Stimulated activated CD8-positive, alpha-beta memory T cell treated with anti-CD3 and anti-CD28 coated beads, Interleukin-7, amount 100 ng/mL, for 48 hours (primary cell): ENCODE results near the gene MIA2.

Experiments used
- DNase-seq, 2 donors: peaks; one replicate each; pipeline ENCODE4 v3.0.0-alpha.2; 2020; ENCODE audit warnings: low read depth in 1 of 2; ENCODE audit errors: extremely low read depth in 1 of 2

MIA2 gene

DNA sequence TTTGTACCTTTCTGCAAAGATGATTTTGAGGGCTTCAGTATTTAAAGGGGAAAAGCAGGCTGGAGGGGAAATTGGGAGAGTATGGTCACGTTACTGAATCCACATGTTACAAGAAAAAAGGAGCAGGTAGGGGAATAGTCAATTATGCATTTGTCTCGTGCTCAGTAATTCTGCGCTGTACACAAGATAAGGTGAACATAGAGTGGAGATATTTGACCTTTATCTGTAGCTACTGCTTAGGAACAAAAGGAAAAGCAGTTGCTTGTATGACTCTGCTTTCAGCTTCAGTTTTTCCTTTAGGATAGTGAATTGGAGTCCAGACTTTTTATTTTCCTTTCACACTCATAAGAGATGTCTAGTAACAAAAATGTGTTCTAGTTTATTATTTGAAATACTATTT, 148.7 kb downstream of the MIA2 start:
- DNase-seq, result no peak

- no peak for DNase-seq
These were observed 149.4 kb downstream of the MIA2 start for GRCh38 chr14:39383026-39383660.

DNA sequence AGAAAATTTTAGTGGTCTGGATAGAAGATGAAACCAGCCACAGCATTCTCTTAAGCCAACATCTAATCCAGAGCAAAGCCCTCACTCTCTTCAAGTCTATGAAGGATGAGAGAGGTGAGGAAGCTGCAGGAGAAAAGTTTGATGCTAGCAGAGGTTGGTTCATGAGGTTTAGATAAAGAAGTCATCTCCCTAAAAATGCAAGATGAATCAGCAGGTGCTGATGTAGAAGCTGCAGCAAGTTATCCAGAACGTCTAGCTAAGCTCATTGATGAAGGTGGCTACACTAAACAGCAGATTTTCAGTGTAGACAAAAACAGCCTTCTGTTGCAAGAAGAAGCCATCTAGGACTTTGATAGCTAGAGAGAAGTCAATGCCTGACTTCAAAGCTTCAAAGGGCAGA, 150.0 kb downstream of the MIA2 start:
- DNase-seq, result no peak

- DNase-seq, result no peak
These were observed 150.5 kb downstream of the MIA2 start for GRCh38 chr14:39384177-39384576.

- no peak for DNase-seq
These were observed 159.6 kb downstream of the MIA2 start for GRCh38 chr14:39393289-39393688.

DNA sequence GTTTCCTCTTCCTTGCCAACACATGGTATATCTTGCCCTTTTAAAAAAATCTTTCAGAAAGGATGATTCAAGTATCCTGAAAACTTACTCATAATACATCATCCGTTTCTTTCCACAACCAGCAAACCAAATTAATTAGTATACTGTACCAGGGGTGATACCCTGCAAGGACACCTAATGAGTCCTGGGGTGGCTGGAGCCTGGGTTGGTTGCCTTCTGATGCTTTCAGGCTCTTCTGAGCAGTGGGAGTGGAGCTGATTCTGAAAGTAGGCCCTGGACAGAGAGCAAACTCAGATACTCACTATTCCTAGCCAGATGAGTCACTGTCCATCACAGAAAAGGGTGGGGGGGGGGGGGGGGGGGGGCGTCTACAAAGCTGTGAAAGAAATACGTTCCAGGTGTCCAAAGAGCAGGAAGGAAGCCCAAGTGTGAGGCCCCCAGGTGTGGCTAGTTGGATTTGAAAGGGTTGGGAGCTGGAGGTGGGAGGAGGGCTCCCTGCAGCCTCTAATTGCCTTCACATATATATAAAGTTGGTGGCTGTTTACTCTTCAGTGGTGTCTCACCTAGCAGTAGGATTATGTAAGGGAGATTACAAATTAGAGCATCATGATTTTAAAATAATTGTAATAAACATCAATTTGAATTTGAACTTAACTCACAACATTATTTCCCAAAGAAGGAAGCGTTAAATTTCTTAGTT, 162.0 kb downstream of the MIA2 start:
- peak in 1 of 2 donors; percentile 3 for DNase-seq

GRCh38 chr14:39396448-39396847, 162.7 kb downstream of the MIA2 start:
- DNase-seq, result no peak

GRCh38 chr14:39398382-39398781, 164.7 kb downstream of the MIA2 start:
- no peak for DNase-seq

DNA sequence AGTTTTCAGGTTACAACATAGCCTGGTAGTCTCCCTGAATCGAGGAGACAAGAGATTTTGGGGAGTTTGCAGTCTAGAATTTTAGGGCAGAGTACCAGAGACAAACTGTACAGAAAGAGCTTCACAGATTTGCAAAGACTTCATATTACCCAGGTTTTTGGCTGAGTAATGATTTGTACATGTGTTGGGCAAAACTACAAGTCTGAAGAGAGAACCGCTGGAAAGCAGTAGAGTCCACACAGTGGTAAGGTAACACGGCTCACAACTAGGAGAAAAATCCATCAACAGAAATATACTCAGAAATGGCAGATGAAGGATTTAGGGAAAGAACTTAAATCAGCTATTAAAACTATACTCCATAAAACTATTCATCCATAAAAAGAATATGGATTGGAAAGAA, 172.8 kb downstream of the MIA2 start:
- no peak for DNase-seq

- DNase-seq, result no peak
These were observed 182.4 kb downstream of the MIA2 start for GRCh38 chr14:39416072-39416471.

DNA sequence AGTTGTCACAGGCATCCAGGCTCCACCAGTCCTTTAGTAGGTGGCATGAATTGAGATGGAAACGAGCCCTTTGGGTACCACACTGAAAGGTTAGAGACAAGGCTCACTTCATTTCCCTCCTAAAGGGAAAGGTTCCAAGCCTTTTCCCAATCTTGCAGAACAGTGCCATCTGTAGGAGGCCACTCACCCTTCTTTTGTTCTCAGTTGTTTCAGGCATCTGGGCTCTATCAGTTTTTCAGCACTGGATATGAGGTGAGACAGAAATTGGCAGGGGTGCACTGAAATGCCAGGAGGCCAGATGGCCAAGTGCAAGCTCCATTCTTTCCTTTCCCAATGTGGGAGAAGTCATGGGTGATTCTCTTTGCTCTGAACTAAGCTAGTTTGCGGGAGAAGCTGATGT, 183.3 kb downstream of the MIA2 start:
- DNase-seq, result no peak

DNA sequence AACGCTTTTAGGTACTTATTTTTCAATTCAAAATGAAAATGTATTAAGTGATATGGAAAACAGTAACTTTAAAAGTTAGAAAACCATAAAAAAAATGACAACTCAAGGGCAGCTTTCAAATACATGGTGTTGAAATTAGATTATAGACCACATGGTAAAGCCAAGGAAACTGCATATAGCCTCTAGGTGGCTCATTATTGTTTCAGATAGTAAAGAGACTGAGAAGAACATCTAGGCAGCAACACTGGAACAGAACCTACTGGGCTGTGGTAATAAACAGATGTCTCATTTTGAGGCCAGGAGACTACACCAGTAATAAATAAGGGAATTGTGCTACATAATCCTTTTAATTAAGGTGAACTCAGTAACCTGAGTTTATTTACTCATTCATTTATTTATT, 185.6 kb downstream of the MIA2 start:
- no peak for DNase-seq

GRCh38 chr14:39422243-39422642, 188.5 kb downstream of the MIA2 start:
- DNase-seq, result no peak

GRCh38 chr14:39423793-39424192, 190.1 kb downstream of the MIA2 start:
- DNase-seq, result no peak

GRCh38 chr14:39425947-39426346, 192.2 kb downstream of the MIA2 start:
- no peak for DNase-seq

DNA sequence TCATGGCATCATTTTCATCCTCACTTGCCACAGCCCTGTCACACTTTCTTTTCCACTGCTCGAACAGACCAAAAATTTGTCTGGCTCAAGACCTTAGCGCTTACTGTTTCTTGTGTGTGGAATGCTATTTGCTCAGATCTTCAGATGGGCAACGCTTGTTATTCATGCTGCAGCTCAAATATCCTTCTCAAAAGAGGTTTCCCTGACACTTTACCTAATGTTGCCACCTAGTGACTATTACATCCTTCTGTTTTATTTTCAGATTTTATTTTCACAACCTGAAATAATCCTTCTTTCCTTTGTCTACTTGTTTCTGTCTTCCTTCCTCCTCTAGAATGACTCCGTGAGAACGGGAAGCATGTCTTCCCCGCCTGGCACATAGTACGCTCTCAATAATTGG, 192.9 kb downstream of the MIA2 start:
- DNase-seq, result no peak

DNA sequence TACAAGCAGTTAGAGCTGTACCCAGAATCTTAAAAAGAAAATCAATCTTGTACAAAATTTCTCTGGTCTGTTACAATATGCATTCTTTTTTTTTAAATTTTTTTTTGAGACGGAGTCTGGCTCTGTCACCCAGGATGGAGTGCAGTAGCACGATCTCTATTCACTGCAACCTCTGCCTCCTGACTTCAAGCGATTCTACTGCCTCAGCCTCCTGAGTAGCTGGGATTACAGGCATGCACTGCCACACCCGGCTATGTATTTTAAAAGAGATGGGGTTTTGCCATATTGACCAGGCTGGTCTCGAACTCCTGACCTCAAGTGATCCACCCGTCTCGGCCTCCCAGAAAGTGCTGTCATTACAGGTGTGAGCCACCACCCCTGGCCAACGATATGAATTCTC, 194.4 kb downstream of the MIA2 start:
- DNase-seq, result no peak

GRCh38 chr14:39430762-39431415, 197.2 kb downstream of the MIA2 start:
- DNase-seq, result no peak

GRCh38 chr14:39431416-39432178, 197.9 kb downstream of the MIA2 start:
- DNase-seq, result peak; percentile 20 to 81

- peak; percentile 91 to 95 for DNase-seq
These were observed 198.5 kb downstream of the MIA2 start, which contains the start of gene FBXO33 for GRCh38 chr14:39432179-39432618. TSS of gene FBXO33 (minus strand) at chr14:39432433. CDS start at chr14:39432162, 271 bp downstream.
